GM12892 (cell line): ENCODE data around the gene LRRC46.

Experiments used
- POLR2A ChIP-seq: IDR thresholded peaks from 2 replicates; pipeline ENCODE4 v1.6.1; 2011; ENCODE audit warnings: low read depth, low read length, control low read depth
- POLR2AphosphoS5 ChIP-seq: IDR thresholded peaks from 2 replicates; pipeline ENCODE4 v1.6.1; 2011; ENCODE audit warnings: low read depth, low read length, control low read depth
- TAF1 ChIP-seq: IDR thresholded peaks from 2 replicates; pipeline ENCODE4 v1.6.1; 2011; ENCODE audit warnings: low read depth, mild to moderate bottlenecking, control low read depth, low read length, borderline replicate concordance

GRCh38 chr17:47810901-47811635 is 20.4 kb upstream of the LRRC46 start:
- TF ChIP-seq POLR2AphosphoS5 (no peak), POLR2A (no peak), TAF1 (no peak)
